NB4 (cell line): ENCODE results near the gene MYOM1.
A peak's percentile ranks its signal among the peaks of the same experiment; 100 is the strongest.

Experiments
- DNase-seq: peaks from one replicate; pipeline ENCODE4 v3.0.0; 2010; ENCODE audit warnings: low read depth
- H3K4me3 ChIP-seq: one replicate; pipeline ENCODE4 v1.5.1; 2011; ENCODE audit warnings: mild to moderate bottlenecking, low read depth, low read length, moderate library complexity
- MYC ChIP-seq: IDR thresholded peaks from 2 replicates; pipeline ENCODE4 v1.6.1; 2011; ENCODE audit warnings: low read depth, low read length
- POLR2A ChIP-seq: IDR thresholded peaks from 2 replicates; pipeline ENCODE4 v1.6.1; 2011; ENCODE audit warnings: mild to moderate bottlenecking; ENCODE audit not compliant: insufficient read length; ENCODE audit errors: extremely low read depth
- TF ChIP-seq, protein P1 (sequence below): IDR thresholded peaks from one replicate; pipeline ENCODE4 v1.5.1; 2012; ENCODE audit warnings: low read depth, low read length
- TF ChIP-seq, protein P2 (sequence below): IDR thresholded peaks from 2 replicates; pipeline ENCODE4 v1.6.1; 2011; ENCODE audit warnings: low read depth, low read length

The MYOM1 gene

DNA sequence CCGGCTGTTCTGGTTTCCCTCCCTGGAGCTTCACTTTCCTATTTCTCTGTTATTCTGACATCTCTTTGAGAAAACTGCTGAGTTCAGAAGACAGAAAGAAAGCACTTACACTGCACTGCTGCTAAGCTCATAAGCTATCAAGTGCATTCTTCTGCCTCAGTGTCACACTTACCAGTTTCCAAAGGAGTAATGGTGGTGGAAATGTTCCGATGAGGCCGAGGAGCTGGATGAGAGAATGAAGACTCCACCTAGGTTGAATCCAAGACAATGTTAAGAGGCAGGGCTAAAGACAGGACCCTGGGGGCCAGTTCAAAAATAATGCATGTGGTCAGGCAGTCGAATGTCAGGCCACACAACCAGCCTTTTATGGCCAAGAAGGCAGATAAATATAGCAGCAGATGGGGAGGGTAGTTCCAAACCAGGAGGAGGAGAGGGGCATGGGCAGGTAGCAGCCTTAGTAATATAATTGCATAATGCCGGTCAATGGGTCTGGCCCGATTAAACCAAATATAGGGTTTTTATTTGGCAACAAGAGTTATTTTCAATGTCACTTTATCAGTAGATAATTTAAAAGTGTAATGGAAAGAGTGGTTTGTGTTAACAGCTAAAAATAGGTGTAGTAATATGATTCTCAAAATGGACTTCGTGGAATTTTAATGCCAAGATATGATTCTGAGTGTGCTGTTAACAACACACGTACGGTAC lies at the start of gene MYOM1:
Gene MYOM1, minus strand, starts transcription at position 338 of the 705 bp plus-strand sequence. CDS start 4,745 bp downstream, outside the sequence.
- no peak for DNase-seq
- TF ChIP-seq POLR2A (no peak), MYC (no peak)
- TF ChIP-seq, protein P1, sequence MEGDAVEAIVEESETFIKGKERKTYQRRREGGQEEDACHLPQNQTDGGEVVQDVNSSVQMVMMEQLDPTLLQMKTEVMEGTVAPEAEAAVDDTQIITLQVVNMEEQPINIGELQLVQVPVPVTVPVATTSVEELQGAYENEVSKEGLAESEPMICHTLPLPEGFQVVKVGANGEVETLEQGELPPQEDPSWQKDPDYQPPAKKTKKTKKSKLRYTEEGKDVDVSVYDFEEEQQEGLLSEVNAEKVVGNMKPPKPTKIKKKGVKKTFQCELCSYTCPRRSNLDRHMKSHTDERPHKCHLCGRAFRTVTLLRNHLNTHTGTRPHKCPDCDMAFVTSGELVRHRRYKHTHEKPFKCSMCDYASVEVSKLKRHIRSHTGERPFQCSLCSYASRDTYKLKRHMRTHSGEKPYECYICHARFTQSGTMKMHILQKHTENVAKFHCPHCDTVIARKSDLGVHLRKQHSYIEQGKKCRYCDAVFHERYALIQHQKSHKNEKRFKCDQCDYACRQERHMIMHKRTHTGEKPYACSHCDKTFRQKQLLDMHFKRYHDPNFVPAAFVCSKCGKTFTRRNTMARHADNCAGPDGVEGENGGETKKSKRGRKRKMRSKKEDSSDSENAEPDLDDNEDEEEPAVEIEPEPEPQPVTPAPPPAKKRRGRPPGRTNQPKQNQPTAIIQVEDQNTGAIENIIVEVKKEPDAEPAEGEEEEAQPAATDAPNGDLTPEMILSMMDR: no peak
- TF ChIP-seq, protein P2, sequence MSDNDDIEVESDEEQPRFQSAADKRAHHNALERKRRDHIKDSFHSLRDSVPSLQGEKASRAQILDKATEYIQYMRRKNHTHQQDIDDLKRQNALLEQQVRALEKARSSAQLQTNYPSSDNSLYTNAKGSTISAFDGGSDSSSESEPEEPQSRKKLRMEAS: no peak

GRCh38 chr18:3269241-3269913 lies 49.6 kb upstream of the MYOM1 start:
- TF ChIP-seq, protein P1: no peak
- TF ChIP-seq MYC: no peak
- TF ChIP-seq, protein P2: no peak
- no peak for TF ChIP-seq POLR2A
- H3K4me3 ChIP-seq: no peak overlapping the region
- no peak for DNase-seq

More for the DNA sequence above, at the start of gene MYOM1:
- H3K4me3 ChIP-seq: no peak within 1 kb of the TSS

GRCh38 chr18:3268306-3268705 lies 48.5 kb upstream of the MYOM1 start:
- H3K4me3 ChIP-seq: no peak overlapping the region
- TF ChIP-seq, protein P2: no peak
- TF ChIP-seq MYC: no peak
- DNase-seq: no peak

- no peak overlapping the region for H3K4me3 ChIP-seq
- TF ChIP-seq, protein P2: no peak
- no peak for TF ChIP-seq MYC
- TF ChIP-seq, protein P1: no peak
- no peak for TF ChIP-seq POLR2A
- DNase-seq: no peak
Measured at GRCh38 chr18:3266062-3266608, 46.4 kb upstream of the MYOM1 start.

DNA sequence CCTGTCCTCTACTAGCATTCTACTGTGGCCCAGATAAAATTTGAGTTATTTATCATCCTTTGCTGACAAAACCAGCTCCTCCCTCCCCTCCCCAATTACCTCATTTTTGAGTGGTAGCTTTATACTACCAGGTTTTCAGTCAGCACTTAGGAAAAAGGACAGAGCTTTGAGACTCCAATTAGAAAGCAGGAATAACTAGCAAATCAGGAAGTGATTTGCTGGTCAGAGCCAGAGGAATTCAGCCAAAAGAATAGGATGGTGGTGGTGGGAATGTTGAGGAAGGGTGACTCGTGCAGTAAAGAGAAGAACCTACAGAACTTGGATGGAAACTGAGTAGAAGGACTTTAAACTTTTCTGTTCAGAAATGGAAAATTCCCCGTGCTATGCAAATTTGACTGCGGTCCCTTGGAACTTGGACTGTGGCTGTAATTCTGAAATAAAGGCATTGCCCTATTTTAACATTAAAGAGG lies 45.8 kb upstream of the MYOM1 start:
- no peak for DNase-seq
- H3K4me3 ChIP-seq: no peak overlapping the region
- no peak for TF ChIP-seq MYC
- TF ChIP-seq, protein P1: no peak
- TF ChIP-seq POLR2A: no peak
- TF ChIP-seq, protein P2: no peak

- peak; percentile 37 for DNase-seq
- TF ChIP-seq, protein P2: no peak
- TF ChIP-seq, protein P1: no peak
- no peak for TF ChIP-seq MYC
- no peak for TF ChIP-seq POLR2A
- H3K4me3 ChIP-seq: peak overlapping the region; percentile 99
Measured at GRCh38 chr18:3264362-3264761, 44.6 kb upstream of the MYOM1 start.
